Sigmoid colon (tissue), 7 donors: ENCODE measurements around the gene RPEL1. TPM values are rescaled to one million over a fixed set of nuclear protein-coding genes. Genes with fewer than 3 reads are reported as not detected.

Experiments used
- DNase-seq: peaks from one replicate; pipeline ENCODE4 v3.0.0-alpha.2; 2019
- H3K27ac ChIP-seq, 4 donors: fragments of 200-600 bp; sonication (generic); one replicate each; pipeline ENCODE4 v1.5.1; 2016 to 2019; ENCODE audit warnings: mild to moderate bottlenecking in 1 of 4
- H3K27me3 ChIP-seq, 3 donors: fragments of 200-600 bp; sonication (generic); one replicate each; pipeline ENCODE4 v1.5.1; 2019; ENCODE audit warnings: mild to moderate bottlenecking in 1 of 3
- H3K36me3 ChIP-seq, 4 donors: fragments of 200-600 bp; sonication (generic); one replicate each; pipeline ENCODE4 v1.5.1; 2016 to 2019
- H3K4me1 ChIP-seq, 4 donors: fragments of 200-600 bp; sonication (generic); one replicate each; pipeline ENCODE4 v1.5.1; 2017 to 2019
- H3K4me3 ChIP-seq, 4 donors: fragments of 200-600 bp; sonication (generic); one replicate each; pipeline ENCODE4 v1.5.1; 2017 to 2019; ENCODE audit warnings: mild to moderate bottlenecking in 2 of 4, moderate library complexity in 1 of 4
- H3K9me3 ChIP-seq, 4 donors: fragments of 200-600 bp in 3 of 4; sonication (generic) in 3 of 4; one replicate each; pipeline versions ENCODE4 v1.5.1 to v1.6.1; 2013 to 2019
- CTCF ChIP-seq, 4 experiments: fragments of 450-650 bp in 3 of 4; fragments of 200-600 bp in 1 of 4; IDR thresholded peaks; one replicate each; pipeline ENCODE4 v1.5.1; 2016 to 2019; ENCODE audit warnings: antibody characterized with exemption in 4 of 4, mild to moderate bottlenecking in 3 of 4, moderate library complexity in 2 of 4
- EP300 ChIP-seq, 4 donors: sonication (generic); formaldehyde crosslinking; IDR thresholded peaks; one replicate each; pipeline ENCODE4 v1.6.1; 2017; ENCODE audit warnings: antibody characterized with exemption in 4 of 4
- POLR2A ChIP-seq, 2 donors: fragments of 450-650 bp; IDR thresholded peaks; one replicate each; pipeline ENCODE4 v1.6.1; 2016; ENCODE audit warnings: antibody characterized with exemption in 2 of 2, mild to moderate bottlenecking in 2 of 2, moderate library complexity in 2 of 2
- POLR2AphosphoS5 ChIP-seq, 4 donors: sonication (generic); formaldehyde crosslinking; IDR thresholded peaks; one replicate each; pipeline ENCODE4 v1.6.1; 2017; ENCODE audit warnings: antibody characterized with exemption in 4 of 4
- WGBS, 2 donors: extraction: QIAGEN DNeasy Blood & Tissue Kit; methylation state at CpG; one replicate each; pipeline ENCODE4 v1.1.7; 2013; 5-methylcytosine and 5-hydroxymethylcytosine counted together
- intact Hi-C: fragments of 100-400 bp; cut with DNase I; formaldehyde crosslinking; loops from one replicate; pipeline ENCODE4 v1.15.1; 2023
- polyA plus RNA-seq, 3 donors: library from polyadenylated mRNA; stranded (reverse); fragments of 200-250 nt; gene quantifications; one replicate each; pipeline ENCODE4 v1.2.3, GENCODE V29; 2013
- total RNA-seq, 4 donors: library from RNA; depleted of rRNA; stranded (reverse); fragments of >200 nt; gene quantifications; one replicate each; pipeline ENCODE4 v1.1.0, GENCODE V29; 2016
- donor health status: healthy with polysubstance abuse.
- donor health status: Bipolar disorder and iron deficiency.
- donor health status: healthy.

Gene RPEL1
- total and polyA plus RNA-seq, 7 donors: 0.03 TPM; not detected in 6

GRCh38 chr10:103225939-103226338 lies 19.7 kb upstream of the RPEL1 start:
- Histone ChIP-seq H3K4me3 (no peak overlapping the region), H3K27me3 (no peaks in the 10 kb centered on the region), H3K36me3 (no peaks in the 10 kb centered on the region), H3K4me1 (peaks cover 0 to 28% (median 15%) of the 10 kb centered on the region in 4 donors), H3K27ac (no peak overlapping the region), H3K9me3 (peaks cover 4 to 11% (median 10%) of the 10 kb centered on the region in 4 donors)
- TF ChIP-seq EP300 (IDR thresholded peaks at IDR 0.05) (no peak), POLR2AphosphoS5 (IDR thresholded peaks at IDR 0.05) (no peak), CTCF (IDR thresholded peaks at IDR 0.05) (no peak), POLR2A (IDR thresholded peaks at IDR 0.05) (no peak)
- DNase-seq: no peak
- intact Hi-C loops: no loop called here

- WGBS, 2 donors: 18 to 73% methylated on average over 1 of the region's 1 CpG
- H3K36me3 ChIP-seq: no peaks in the 10 kb centered on the region
- intact Hi-C loops: no loop called here
- TF ChIP-seq EP300 (IDR thresholded peaks at IDR 0.05): no peak
- TF ChIP-seq POLR2A (IDR thresholded peaks at IDR 0.05): no peak
- TF ChIP-seq POLR2AphosphoS5 (IDR thresholded peaks at IDR 0.05): no peak
- TF ChIP-seq CTCF (IDR thresholded peaks at IDR 0.05): no peak
- H3K4me3 ChIP-seq: no peak overlapping the region
- H3K27me3 ChIP-seq: no peaks in the 10 kb centered on the region
- peaks cover 0 to 42% (median 25%) of the 10 kb centered on the region in 4 donors for H3K4me1 ChIP-seq
- H3K27ac ChIP-seq: peak overlapping the region in 3 of 4 donors; percentile 45 to 79 (median 66)
- DNase-seq: no peak
- H3K9me3 ChIP-seq: peaks cover 4 to 11% (median 10%) of the 10 kb centered on the region in 4 donors
These were observed 18.3 kb upstream of the RPEL1 start for GRCh38 chr10:103227416-103227815.

GRCh38 chr10:103231047-103231551 lies 14.6 kb upstream of the RPEL1 start:
- no peak for TF ChIP-seq EP300 (IDR thresholded peaks at IDR 0.05)
- no peak for TF ChIP-seq POLR2A (IDR thresholded peaks at IDR 0.05)
- no peak for TF ChIP-seq CTCF (IDR thresholded peaks at IDR 0.05)
- TF ChIP-seq POLR2AphosphoS5 (IDR thresholded peaks at IDR 0.05): no peak
- Histone ChIP-seq H3K4me3 (no peak overlapping the region), H3K9me3 (no peaks in the 10 kb centered on the region), H3K4me1 (peaks cover 0 to 51% (median 25%) of the 10 kb centered on the region in 4 donors), H3K27me3 (no peaks in the 10 kb centered on the region), H3K36me3 (no peaks in the 10 kb centered on the region), H3K27ac (peak overlapping the region in 3 of 4 donors; percentile 64 to 85 (median 79))
- DNase-seq: no peak
- intact Hi-C loops: no loop called here
- WGBS, 2 donors: 60 to 64% methylated on average over 4 of the region's 4 CpGs

GRCh38 chr10:103232131-103232673 lies 13.5 kb upstream of the RPEL1 start:
- 24 to 70% methylated on average over 3 of the region's 3 CpGs for WGBS, 2 donors
- TF ChIP-seq POLR2A (IDR thresholded peaks at IDR 0.05) (no peak), CTCF (IDR thresholded peaks at IDR 0.05) (no peak), EP300 (IDR thresholded peaks at IDR 0.05) (no peak), POLR2AphosphoS5 (IDR thresholded peaks at IDR 0.05) (no peak)
- DNase-seq: no peak
- intact Hi-C loops: no loop called here
- H3K4me3 ChIP-seq: no peak overlapping the region
- peaks cover 0 to 51% (median 25%) of the 10 kb centered on the region in 4 donors for H3K4me1 ChIP-seq
- no peaks in the 10 kb centered on the region for H3K9me3 ChIP-seq
- no peaks in the 10 kb centered on the region for H3K36me3 ChIP-seq
- peak overlapping the region in 2 of 4 donors; percentile 79 to 85 for H3K27ac ChIP-seq
- H3K27me3 ChIP-seq: no peaks in the 10 kb centered on the region
